Peyer's patch (tissue), 4 donors: Measurements from ENCODE around the gene LDLRAD4.

ENCODE experiments used
- CTCF ChIP-seq, 6 experiments: fragments of 450-650 bp in 4 of 6; fragments of 200-600 bp in 2 of 6; sonication (generic) in 1 of 6; IDR thresholded peaks; one replicate each; pipeline ENCODE4 v1.5.1; 2017 to 2019; ENCODE audit warnings: antibody characterized with exemption in 6 of 6, mild to moderate bottlenecking in 3 of 6, moderate library complexity in 1 of 6
- POLR2A ChIP-seq, 2 donors: fragments of 450-650 bp; IDR thresholded peaks; one replicate each; pipeline ENCODE4 v1.5.1; 2017; ENCODE audit warnings: antibody characterized with exemption in 2 of 2, mild to moderate bottlenecking in 2 of 2, moderate library complexity in 2 of 2

- TF ChIP-seq CTCF (IDR thresholded peaks at IDR 0.05), result no peak
- TF ChIP-seq POLR2A (IDR thresholded peaks at IDR 0.05), result no peak
Measured at GRCh38 chr18:13574355-13574754, 355.8 kb downstream of the LDLRAD4 start.
